Ascending aorta (tissue), 2 donors: ENCODE measurements around the gene DRAP1. TPM values are rescaled to one million over a fixed set of nuclear protein-coding genes. Genes with fewer than 3 reads are reported as not detected.
"Not testable (repeated sequence)": the region's sequence is repeated elsewhere in the genome, so short reads cannot be mapped to it uniquely, and the experiment has no call there.

Source experiments
- DNase-seq, 2 donors: peaks; one replicate each; pipeline ENCODE4 v3.0.0-alpha.2; 2019; ENCODE audit warnings: low spot score in 2 of 2
- H3K27ac ChIP-seq, 2 donors: fragments of 200-600 bp; sonication (generic); one replicate each; pipeline ENCODE4 v1.5.1; 2016 to 2017; ENCODE audit warnings: mild to moderate bottlenecking in 1 of 2
- H3K27me3 ChIP-seq: fragments of 200-600 bp; sonication (generic); one replicate; pipeline ENCODE4 v1.5.1; 2017
- H3K36me3 ChIP-seq, 2 donors: fragments of 200-600 bp; sonication (generic); one replicate each; pipeline ENCODE4 v1.5.1; 2016
- H3K4me1 ChIP-seq, 2 donors: fragments of 200-600 bp; sonication (generic); one replicate each; pipeline ENCODE4 v1.5.1; 2016 to 2017; ENCODE audit warnings: mild to moderate bottlenecking in 1 of 2
- H3K4me3 ChIP-seq, 2 donors: fragments of 200-600 bp; sonication (generic); one replicate each; pipeline ENCODE4 v1.5.1; 2016 to 2017; ENCODE audit warnings: mild to moderate bottlenecking in 1 of 2
- H3K9me3 ChIP-seq, 2 donors: fragments of 200-600 bp; sonication (generic); one replicate each; pipeline ENCODE4 v1.5.1; 2016
- intact Hi-C: fragments of 100-400 bp; cut with DNase I; formaldehyde crosslinking; loops from one replicate; pipeline ENCODE4 v1.15.1; 2023
- total RNA-seq: library from RNA; depleted of rRNA; stranded (reverse); fragments of >200 nt; gene quantifications from one replicate; pipeline ENCODE4 v1.1.0, GENCODE V29; 2016
- TF ChIP-seq, protein P1 (sequence below), 3 experiments: fragments of 200-600 bp in 2 of 3; fragments of 450-650 bp in 1 of 3; sonication (generic) in 2 of 3; IDR thresholded peaks; one replicate each; pipeline ENCODE4 v1.5.1; 2016 to 2019; ENCODE audit warnings: antibody characterized with exemption in 3 of 3, mild to moderate bottlenecking in 1 of 3, moderate library complexity in 1 of 3

DRAP1 gene
- total RNA-seq, 1 donor from 2014 or later, result 135 TPM

GRCh38 chr11:65890324-65891218 is 28.7 kb upstream of the DRAP1 start, which contains the start of gene CCDC85B:
CCDC85B (plus strand) TSS chr11:65890673; CDS start chr11:65890784, 111 bp downstream.
- peaks cover 20 to 34% of the 10 kb centered on the region in 2 donors for H3K4me1 ChIP-seq
- intact Hi-C loops, result loop anchor here (1.0 kb wide), 1 partner anchor 10 kb away; the partner anchor contains the start of gene FOSL1
- peaks cover 0 to 15% of the 10 kb centered on the region in 2 donors for H3K36me3 ChIP-seq
- peak; percentile 98 to 100 for DNase-seq
- H3K9me3 ChIP-seq, result no peaks in the 10 kb centered on the region
- TF ChIP-seq, protein P1, sequence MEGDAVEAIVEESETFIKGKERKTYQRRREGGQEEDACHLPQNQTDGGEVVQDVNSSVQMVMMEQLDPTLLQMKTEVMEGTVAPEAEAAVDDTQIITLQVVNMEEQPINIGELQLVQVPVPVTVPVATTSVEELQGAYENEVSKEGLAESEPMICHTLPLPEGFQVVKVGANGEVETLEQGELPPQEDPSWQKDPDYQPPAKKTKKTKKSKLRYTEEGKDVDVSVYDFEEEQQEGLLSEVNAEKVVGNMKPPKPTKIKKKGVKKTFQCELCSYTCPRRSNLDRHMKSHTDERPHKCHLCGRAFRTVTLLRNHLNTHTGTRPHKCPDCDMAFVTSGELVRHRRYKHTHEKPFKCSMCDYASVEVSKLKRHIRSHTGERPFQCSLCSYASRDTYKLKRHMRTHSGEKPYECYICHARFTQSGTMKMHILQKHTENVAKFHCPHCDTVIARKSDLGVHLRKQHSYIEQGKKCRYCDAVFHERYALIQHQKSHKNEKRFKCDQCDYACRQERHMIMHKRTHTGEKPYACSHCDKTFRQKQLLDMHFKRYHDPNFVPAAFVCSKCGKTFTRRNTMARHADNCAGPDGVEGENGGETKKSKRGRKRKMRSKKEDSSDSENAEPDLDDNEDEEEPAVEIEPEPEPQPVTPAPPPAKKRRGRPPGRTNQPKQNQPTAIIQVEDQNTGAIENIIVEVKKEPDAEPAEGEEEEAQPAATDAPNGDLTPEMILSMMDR (IDR thresholded peaks at IDR 0.05), result peak in 1 of 3 experiments; percentile 29
- peak within 1 kb of the TSS; percentile 82 to 85 for H3K4me3 ChIP-seq
- peak within 1 kb of the TSS; percentile 98 for H3K27ac ChIP-seq
- no peaks in the 10 kb centered on the region for H3K27me3 ChIP-seq

DNA sequence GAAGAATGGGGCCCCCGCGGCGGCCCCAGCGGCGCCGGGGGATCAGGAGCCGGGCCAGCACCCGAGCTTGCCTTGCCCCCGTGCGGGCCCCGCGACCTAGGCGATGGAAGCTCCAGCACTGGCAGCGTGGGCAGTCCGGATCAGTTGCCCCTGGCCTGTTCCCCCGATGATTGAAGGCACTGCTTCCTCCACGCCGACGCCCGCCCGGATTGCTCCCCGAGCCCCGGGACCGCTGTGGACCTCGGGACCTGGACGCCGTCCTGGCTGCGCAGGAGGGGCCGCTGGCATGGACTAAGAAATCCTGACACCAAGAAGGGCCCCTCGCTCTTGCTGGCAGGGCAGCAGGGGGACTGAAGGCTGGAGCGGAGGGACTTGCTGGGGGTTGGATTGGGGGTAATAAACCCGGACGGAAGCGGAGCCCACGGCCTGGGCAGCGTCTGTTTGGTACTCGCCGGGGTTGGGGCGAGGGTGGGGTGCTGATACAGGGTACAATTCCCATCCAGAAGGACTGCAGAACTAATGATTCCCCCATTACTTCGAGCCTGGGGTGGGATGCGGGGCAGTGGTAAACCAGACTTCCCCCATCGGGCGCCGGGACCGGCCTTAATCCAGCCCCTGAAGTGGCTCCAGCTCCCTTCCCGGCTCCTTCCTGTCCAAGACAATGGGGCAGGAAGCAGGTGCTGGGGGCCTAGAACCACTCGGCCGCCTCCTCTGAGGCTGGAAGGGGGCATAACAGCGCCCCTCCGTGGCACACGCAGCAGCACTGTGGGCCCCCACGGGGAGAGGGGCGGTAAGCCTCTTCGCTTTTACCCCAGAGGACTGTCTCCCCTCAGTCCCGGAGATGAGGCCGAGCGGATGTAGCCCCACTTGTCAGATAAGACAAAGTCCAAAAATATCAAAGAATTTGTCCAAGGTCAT is 27.7 kb upstream of the DRAP1 start:
- H3K36me3 ChIP-seq, result peaks cover 0 to 6% of the 10 kb centered on the region in 2 donors
- H3K4me3 ChIP-seq, result peak overlapping the region; percentile 82 to 85
- DNase-seq, result peak in 1 of 2 donors; percentile 72
- peaks cover 20 to 34% of the 10 kb centered on the region in 2 donors for H3K4me1 ChIP-seq
- intact Hi-C loops, result no loop called here
- no peaks in the 10 kb centered on the region for H3K9me3 ChIP-seq
- H3K27me3 ChIP-seq, result no peaks in the 10 kb centered on the region
- H3K27ac ChIP-seq, result peak overlapping the region; percentile 98
- TF ChIP-seq, protein P1 (IDR thresholded peaks at IDR 0.05), result peak in 2 of 3 experiments; percentile 16 to 35

DNA sequence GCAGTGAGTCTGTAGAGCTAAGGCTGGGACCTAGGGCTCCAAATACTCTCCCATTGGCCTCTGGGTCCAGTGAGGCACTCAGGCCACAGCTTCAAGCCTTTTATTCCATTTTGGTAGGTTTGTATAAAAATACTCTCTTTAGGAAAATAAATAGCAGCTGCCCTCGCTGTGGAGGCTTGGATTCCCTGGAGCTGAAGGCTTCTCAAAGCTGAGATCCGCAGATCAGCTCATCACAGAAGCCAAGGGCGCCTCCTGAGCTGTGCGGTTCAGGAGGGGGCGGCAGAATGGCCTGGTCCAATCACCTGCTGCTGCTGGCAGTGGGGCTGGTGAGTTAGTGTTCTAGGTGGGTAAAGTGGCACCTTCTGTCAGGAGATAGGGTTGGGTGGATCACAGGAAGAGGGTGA is 27.1 kb upstream of the DRAP1 start:
- Histone ChIP-seq H3K27ac (peak overlapping the region; percentile 98), H3K4me1 (peaks cover 20 to 34% of the 10 kb centered on the region in 2 donors), H3K4me3 (peak overlapping the region; percentile 82 to 85)
- intact Hi-C loops, H3K27me3 ChIP-seq, DNase-seq, H3K36me3 ChIP-seq, H3K9me3 ChIP-seq: not testable (repeated sequence)

DNA sequence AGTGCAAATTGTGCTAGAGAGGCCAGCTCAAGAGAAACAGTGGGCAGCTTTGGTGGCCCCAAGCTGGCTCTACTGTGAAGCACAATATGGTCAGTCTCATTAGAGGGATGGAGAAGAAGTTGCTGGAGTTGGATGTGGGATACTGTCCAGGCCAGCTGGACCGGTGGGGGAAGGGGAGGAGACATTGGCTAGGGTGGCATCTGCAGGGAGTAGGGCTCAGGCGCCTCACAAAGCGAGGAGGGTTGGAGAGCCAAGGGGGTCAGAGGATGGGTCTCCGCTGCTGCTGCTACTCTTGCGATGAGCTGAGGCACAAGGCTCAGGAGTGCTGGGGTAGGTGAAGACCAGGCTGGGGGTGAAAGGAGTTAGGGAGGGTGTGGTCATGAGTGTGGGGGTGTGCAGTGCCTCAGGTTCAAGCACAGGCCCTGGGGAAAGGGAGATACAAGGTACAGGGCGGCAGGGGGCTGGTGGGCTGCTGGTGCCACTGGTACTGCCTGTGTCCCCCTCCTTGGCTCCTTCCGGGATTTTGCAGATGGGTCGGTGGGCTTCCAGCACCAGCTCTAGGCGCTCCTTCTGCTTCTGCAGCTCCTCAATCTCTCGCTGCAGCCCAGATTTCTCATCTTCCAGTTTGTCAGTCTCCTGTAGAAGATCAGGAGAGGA is 26.4 kb upstream of the DRAP1 start:
- H3K9me3 ChIP-seq, result no peaks in the 10 kb centered on the region
- TF ChIP-seq, protein P1 (IDR thresholded peaks at IDR 0.05), result no peak
- intact Hi-C loops, result no loop called here
- H3K4me3 ChIP-seq, result peak overlapping the region; percentile 82 to 85
- H3K27me3 ChIP-seq, result no peaks in the 10 kb centered on the region
- H3K36me3 ChIP-seq, result no peaks in the 10 kb centered on the region
- peak overlapping the region; percentile 98 for H3K27ac ChIP-seq
- H3K4me1 ChIP-seq, result peaks cover 17 to 31% of the 10 kb centered on the region in 2 donors
- DNase-seq, result no peak

DNA sequence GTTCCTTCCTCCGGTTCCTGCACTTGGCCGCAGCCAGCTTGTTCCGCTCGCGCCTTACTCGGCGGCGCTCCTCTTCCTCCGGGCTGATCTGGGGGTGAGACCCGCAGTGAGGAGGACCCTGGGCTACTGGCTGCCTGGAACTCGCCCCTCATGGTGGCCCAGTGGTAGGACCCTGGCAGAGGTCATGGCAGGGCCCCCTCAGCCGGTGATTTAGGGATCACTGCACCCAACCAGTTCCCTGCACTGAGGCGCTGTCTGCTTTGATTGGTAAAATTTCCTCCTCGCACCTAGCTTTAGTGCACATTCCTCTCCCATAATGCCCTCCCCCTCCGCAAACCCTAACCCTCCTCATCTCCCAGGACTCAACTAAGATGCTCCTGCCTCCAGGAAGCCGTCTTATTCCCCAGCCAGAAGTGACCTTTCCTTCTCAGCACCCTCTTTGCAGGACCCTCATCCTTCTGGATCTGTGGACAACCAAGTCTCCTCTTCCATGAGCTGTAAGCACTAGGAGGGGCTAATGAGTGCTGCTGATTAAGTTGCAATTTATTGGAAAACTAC is 25.1 kb upstream of the DRAP1 start:
- DNase-seq, result peak in 1 of 2 donors; percentile 70
- H3K27ac ChIP-seq, result peak overlapping the region; percentile 98
- peak overlapping the region in 1 of 2 donors; percentile 82 for H3K4me3 ChIP-seq
- H3K36me3 ChIP-seq, result no peaks in the 10 kb centered on the region
- intact Hi-C loops, result no loop called here
- TF ChIP-seq, protein P1 (IDR thresholded peaks at IDR 0.05), result no peak
- H3K27me3 ChIP-seq, result no peaks in the 10 kb centered on the region
- H3K9me3 ChIP-seq, result no peaks in the 10 kb centered on the region
- peaks cover 17 to 31% of the 10 kb centered on the region in 2 donors for H3K4me1 ChIP-seq
